BE2C (cell line): ENCODE data around the gene PBRM1.
"Not testable (repeated sequence)": the region's sequence is repeated elsewhere in the genome, so short reads cannot be mapped to it uniquely, and the experiment has no call there.

ENCODE experiments used
- DNase-seq: peaks from one replicate; pipeline ENCODE4 v3.0.0-alpha.2; 2020
- H3K27me3 ChIP-seq: fragments of 250-450 bp; sonication (Bioruptor Pico); 2 replicates; pipeline ENCODE4 v1.5.1; 2020; ENCODE audit warnings: mild to moderate bottlenecking
- H3K36me3 ChIP-seq: fragments of 250-450 bp; sonication (Bioruptor Pico); 2 replicates; pipeline ENCODE4 v1.5.1; 2020; ENCODE audit warnings: mild to moderate bottlenecking
- H3K4me1 ChIP-seq: fragments of 250-450 bp; sonication (Bioruptor Pico); 2 replicates; pipeline ENCODE4 v1.5.1; 2020
- H3K4me3 ChIP-seq: 2 replicates; pipeline ENCODE4 v1.5.1; 2011; ENCODE audit warnings: low read depth, low read length
- H3K9me3 ChIP-seq: fragments of 250-450 bp; sonication (Bioruptor Pico); 2 replicates; pipeline ENCODE4 v1.5.1; 2020
- CTCF ChIP-seq: IDR thresholded peaks from 2 replicates; pipeline ENCODE4 v1.5.1; 2012; ENCODE audit warnings: mild to moderate bottlenecking, low read depth, low read length

Gene PBRM1

GRCh38 chr3:52527039-52527731, 158.5 kb downstream of the PBRM1 start:
- no peaks in the 10 kb centered on the region for H3K9me3 ChIP-seq
- H3K36me3 ChIP-seq = peaks cover 36% of the 10 kb centered on the region
- DNase-seq = no peak
- peaks cover 37% of the 10 kb centered on the region for H3K4me1 ChIP-seq
- no peak for TF ChIP-seq CTCF
- H3K4me3 ChIP-seq = no peak overlapping the region
- H3K27me3 ChIP-seq = no peaks in the 10 kb centered on the region

GRCh38 chr3:52526671-52527038, 159.1 kb downstream of the PBRM1 start:
- not testable (repeated sequence) for DNase-seq, H3K27me3 ChIP-seq, H3K9me3 ChIP-seq, H3K4me3 ChIP-seq
- peaks cover 36% of the 10 kb centered on the region for H3K36me3 ChIP-seq
- peaks cover 35% of the 10 kb centered on the region for H3K4me1 ChIP-seq

- H3K9me3 ChIP-seq = no peaks in the 10 kb centered on the region
- TF ChIP-seq CTCF = no peak
- peaks cover 31% of the 10 kb centered on the region for H3K4me1 ChIP-seq
Observed at GRCh38 chr3:52525680-52526561, 159.8 kb downstream of the PBRM1 start.

GRCh38 chr3:52524752-52525679, 160.7 kb downstream of the PBRM1 start:
- H3K4me1 ChIP-seq = peaks cover 25% of the 10 kb centered on the region
- H3K27me3 ChIP-seq = no peaks in the 10 kb centered on the region
- peaks cover 36% of the 10 kb centered on the region for H3K36me3 ChIP-seq

More at GRCh38 chr3:52525680-52526561, 159.8 kb downstream of the PBRM1 start:
- no peak for DNase-seq
- Histone ChIP-seq H3K4me3 (no peak overlapping the region), H3K36me3 (peaks cover 36% of the 10 kb centered on the region), H3K27me3 (no peaks in the 10 kb centered on the region)

GRCh38 chr3:52524258-52524751, 161.4 kb downstream of the PBRM1 start:
- Histone ChIP-seq H3K4me1 (peaks cover 19% of the 10 kb centered on the region), H3K4me3 (no peak overlapping the region), H3K36me3 (peaks cover 32% of the 10 kb centered on the region), H3K27me3 (no peaks in the 10 kb centered on the region), H3K9me3 (no peaks in the 10 kb centered on the region)
- DNase-seq = peak; percentile 1
- TF ChIP-seq CTCF = no peak

More at GRCh38 chr3:52524752-52525679, 160.7 kb downstream of the PBRM1 start:
- peak; percentile 59 for DNase-seq
- H3K4me3 ChIP-seq = no peak overlapping the region
- no peak for TF ChIP-seq CTCF
- no peaks in the 10 kb centered on the region for H3K9me3 ChIP-seq
